Fibroblast of skin of right biceps (primary cell): ENCODE results near the gene SLC11A2.

Experiments
- DNase-seq: peaks from one replicate; pipeline ENCODE4 v3.0.0-alpha.2; 2013

Gene SLC11A2

GRCh38 chr12:51025836-51026638 is at the start of gene SLC11A2:
SLC11A2 (minus strand) TSS chr12:51026384; CDS start chr12:51010728, 15,656 bp downstream.
- DNase-seq = peak; percentile 94

GRCh38 chr12:51075390-51075789 is 49.2 kb upstream of the SLC11A2 start:
- DNase-seq = no peak

- no peak for DNase-seq
Observed at GRCh38 chr12:51071663-51072062, 45.5 kb upstream of the SLC11A2 start.

- DNase-seq = peak; percentile 46
Observed at GRCh38 chr12:51070004-51070403, 43.8 kb upstream of the SLC11A2 start.

GRCh38 chr12:51067771-51068170 is 41.6 kb upstream of the SLC11A2 start:
- DNase-seq = no peak

- DNase-seq = no peak
Observed at GRCh38 chr12:51067229-51067628, 41.0 kb upstream of the SLC11A2 start.

GRCh38 chr12:51065530-51065929 is 39.3 kb upstream of the SLC11A2 start:
- DNase-seq = no peak

GRCh38 chr12:51062631-51063397 is 36.6 kb upstream of the SLC11A2 start:
- DNase-seq = no peak

GRCh38 chr12:51059086-51059485 is 32.9 kb upstream of the SLC11A2 start:
- no peak for DNase-seq

- peak; percentile 24 for DNase-seq
Observed at GRCh38 chr12:51056242-51056641, 30.1 kb upstream of the SLC11A2 start.

GRCh38 chr12:51055060-51055459 is 28.9 kb upstream of the SLC11A2 start:
- no peak for DNase-seq

- DNase-seq = no peak
Observed at GRCh38 chr12:51051787-51052186, 25.6 kb upstream of the SLC11A2 start.

GRCh38 chr12:51049525-51049924 is 23.3 kb upstream of the SLC11A2 start:
- DNase-seq = no peak

GRCh38 chr12:51048661-51049251 is 22.6 kb upstream of the SLC11A2 start:
- DNase-seq = no peak

- peak; percentile 98 for DNase-seq
Observed at GRCh38 chr12:51047655-51048540, 21.7 kb upstream of the SLC11A2 start, which contains the start of gene LETMD1. LETMD1 (plus strand) TSS chr12:51048327; CDS start chr12:51048357, 30 bp downstream.

GRCh38 chr12:51036279-51036678 is 10.1 kb upstream of the SLC11A2 start:
- DNase-seq = no peak

GRCh38 chr12:51033457-51034089 is 7.4 kb upstream of the SLC11A2 start:
- DNase-seq = no peak

GRCh38 chr12:51033048-51033447 is 6.9 kb upstream of the SLC11A2 start:
- no peak for DNase-seq

- DNase-seq = no peak
Observed at GRCh38 chr12:51028813-51029150, 2.6 kb upstream of the SLC11A2 start.

- peak; percentile 52 for DNase-seq
Observed at GRCh38 chr12:51028126-51028812, 2.1 kb upstream of the SLC11A2 start.

- no peak for DNase-seq
Observed at GRCh38 chr12:51027342-51027835, 1.2 kb upstream of the SLC11A2 start.
